ENCODE results near the gene SLC16A2. TPM values are rescaled to one million over a fixed set of nuclear protein-coding genes. Genes with fewer than 3 reads are reported as not detected.

Gene SLC16A2
- total RNA-seq, 2 donors from 2014 or later = 6.4 to 8.3 TPM

DNA sequence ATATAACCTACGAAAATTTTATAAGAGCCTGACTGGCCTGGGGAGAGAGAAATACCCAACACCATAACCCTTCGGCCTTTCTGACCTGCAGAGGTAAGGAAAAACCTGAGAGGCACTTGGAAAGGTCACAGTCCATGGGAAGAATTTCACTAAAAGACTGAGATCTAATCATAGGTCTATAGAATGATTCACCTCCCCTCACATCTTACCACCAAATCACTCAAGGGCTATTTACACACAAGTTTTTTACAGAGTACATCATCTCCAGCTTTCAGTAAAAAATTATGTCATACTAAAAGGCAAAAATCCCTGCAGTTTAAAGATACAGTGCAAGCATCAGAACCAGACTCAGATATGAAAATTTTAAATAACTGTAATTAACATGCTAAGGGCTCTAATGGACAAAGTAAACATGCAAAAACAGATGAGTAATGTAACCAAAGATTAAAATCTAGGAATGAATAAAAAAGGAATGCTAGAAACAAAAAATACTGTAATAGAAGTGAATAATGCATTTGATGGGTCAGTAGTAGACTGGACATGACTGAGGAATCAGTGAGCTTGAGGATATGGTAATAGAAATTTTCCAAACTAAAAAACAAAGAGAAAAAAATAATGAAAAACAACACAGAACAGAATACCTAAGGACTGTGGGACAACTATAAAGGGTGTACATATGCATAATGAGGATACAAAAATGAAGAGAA, 32.1 kb upstream of the SLC16A2 start:
- Histone ChIP-seq H3K36me3 (no peaks in the 10 kb centered on the region), H3K4me1 (no peaks in the 10 kb centered on the region), H3K4me3 (no peak overlapping the region), H3K27me3 (no peaks in the 10 kb centered on the region), H3K9me3 (peaks cover 0 to 6% of the 10 kb centered on the region in 2 donors), H3K27ac (no peak overlapping the region)
- no peak for DNase-seq (ENCODE audit: low spot score)
- no peak for TF ChIP-seq CTCF (IDR thresholded peaks at IDR 0.05)

GRCh38 chrX:74395556-74395955, 25.7 kb upstream of the SLC16A2 start:
- DNase-seq (ENCODE audit: low spot score) = no peak
- no peaks in the 10 kb centered on the region for H3K9me3 ChIP-seq
- H3K4me3 ChIP-seq = no peak overlapping the region
- TF ChIP-seq CTCF (IDR thresholded peaks at IDR 0.05) = no peak
- no peaks in the 10 kb centered on the region for H3K27me3 ChIP-seq
- H3K36me3 ChIP-seq = no peaks in the 10 kb centered on the region
- H3K27ac ChIP-seq = no peak overlapping the region
- no peaks in the 10 kb centered on the region for H3K4me1 ChIP-seq

GRCh38 chrX:74405973-74406489, 15.3 kb upstream of the SLC16A2 start:
- Histone ChIP-seq H3K4me1 (no peaks in the 10 kb centered on the region), H3K36me3 (no peaks in the 10 kb centered on the region), H3K4me3 (no peak overlapping the region), H3K27me3 (no peaks in the 10 kb centered on the region), H3K27ac (no peak overlapping the region), H3K9me3 (no peaks in the 10 kb centered on the region)
- no peak for TF ChIP-seq CTCF (IDR thresholded peaks at IDR 0.05)
- DNase-seq (ENCODE audit: low spot score) = no peak

DNA sequence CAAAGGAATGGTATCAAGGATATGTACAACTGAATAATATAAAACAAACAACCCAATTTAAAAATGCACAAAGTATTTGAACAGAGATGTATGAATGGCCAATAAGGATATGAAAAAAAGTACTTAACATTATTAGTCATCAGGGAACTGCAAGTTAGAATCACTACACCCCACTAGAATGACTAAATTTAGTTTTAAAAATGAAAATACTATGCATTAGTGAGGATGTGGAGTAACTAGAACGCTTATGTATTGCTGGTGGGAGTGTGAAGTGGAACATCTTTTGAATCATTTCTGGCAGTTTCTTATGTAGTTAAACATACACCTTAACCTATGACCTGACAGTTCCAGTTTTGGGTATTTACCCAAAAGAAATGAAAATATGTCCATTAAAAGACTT, 13.0 kb upstream of the SLC16A2 start:
- Histone ChIP-seq H3K27me3 (no peaks in the 10 kb centered on the region), H3K4me1 (no peaks in the 10 kb centered on the region), H3K27ac (no peak overlapping the region), H3K36me3 (no peaks in the 10 kb centered on the region), H3K9me3 (no peaks in the 10 kb centered on the region), H3K4me3 (no peak overlapping the region)
- DNase-seq (ENCODE audit: low spot score) = no peak
- TF ChIP-seq CTCF (IDR thresholded peaks at IDR 0.05) = no peak

DNA sequence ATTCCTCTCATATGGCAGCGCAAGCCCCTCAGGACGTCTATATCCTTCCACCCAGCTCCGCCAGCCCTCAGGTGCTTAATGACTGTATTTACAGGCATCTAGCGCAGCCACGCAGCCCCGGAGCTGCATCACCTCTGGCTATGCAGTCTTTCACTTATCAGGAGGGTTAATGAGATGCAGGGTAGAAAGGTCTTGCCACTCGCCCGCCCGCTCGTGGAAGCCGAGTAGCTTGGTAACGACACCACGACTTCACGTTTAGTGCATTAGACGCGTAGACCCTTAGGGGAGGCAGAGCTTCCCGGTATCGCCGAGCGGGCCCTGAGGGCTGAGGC, 1.5 kb upstream of the SLC16A2 start:
- Histone ChIP-seq H3K9me3 (no peaks in the 10 kb centered on the region), H3K4me3 (peak overlapping the region; percentile 47 to 60), H3K27me3 (no peaks in the 10 kb centered on the region), H3K36me3 (no peaks in the 10 kb centered on the region), H3K4me1 (peaks cover 0 to 16% of the 10 kb centered on the region in 2 donors), H3K27ac (peak overlapping the region; percentile 87 to 94)
- DNase-seq (ENCODE audit: low spot score) = no peak
- TF ChIP-seq CTCF (IDR thresholded peaks at IDR 0.05) = no peak
